ENCODE results near the gene TSC22D2. TPM values are rescaled to one million over a fixed set of nuclear protein-coding genes. Genes with fewer than 3 reads are reported as not detected.

TSC22D2 gene
- total RNA-seq (2014; rRNA removed; shearing (Covaris generic)) = 11.3 and 11.9 TPM in 2 replicates

- peak; percentile 95 to 98 for DNase-seq (ENCODE audit: low read depth in 1 of 2, low spot score in 2 of 2)
- Histone ChIP-seq H3K36me3 (peaks cover 53% of the 10 kb centered on the region), H3K4me3 (peak within 1 kb of the TSS; percentile 78), H3K4me1 (replicated peaks) (peaks cover 9% of the 10 kb centered on the region), H3K9me3 (replicated peaks) (no peaks in the 10 kb centered on the region), H3K27me3 (replicated peaks) (no peaks in the 10 kb centered on the region), H3K27ac (peak within 1 kb of the TSS; percentile 98)
These were observed at the start of gene TSC22D2 for GRCh38 chr3:150408221-150409124. Gene TSC22D2 (plus strand): TSS chr3:150408298. CDS start chr3:150409351, 1,053 bp downstream.

GRCh38 chr3:150359381-150359780 lies 48.7 kb upstream of the TSC22D2 start:
- DNase-seq (ENCODE audit: low read depth in 1 of 2, low spot score in 2 of 2) = no peak
- H3K27ac ChIP-seq = no peak overlapping the region
- H3K27me3 ChIP-seq (replicated peaks) = no peaks in the 10 kb centered on the region
- no peaks in the 10 kb centered on the region for H3K36me3 ChIP-seq
- no peak overlapping the region for H3K4me3 ChIP-seq
- peaks cover 5% of the 10 kb centered on the region for H3K4me1 ChIP-seq (replicated peaks)
- no peaks in the 10 kb centered on the region for H3K9me3 ChIP-seq (replicated peaks)

- no peaks in the 10 kb centered on the region for H3K36me3 ChIP-seq
- no peaks in the 10 kb centered on the region for H3K27me3 ChIP-seq (replicated peaks)
- no peak overlapping the region for H3K27ac ChIP-seq
- H3K9me3 ChIP-seq (replicated peaks) = no peaks in the 10 kb centered on the region
- H3K4me3 ChIP-seq = no peak overlapping the region
- DNase-seq (ENCODE audit: low read depth in 1 of 2, low spot score in 2 of 2) = no peak
- peaks cover 7% of the 10 kb centered on the region for H3K4me1 ChIP-seq (replicated peaks)
These were observed 47.1 kb upstream of the TSC22D2 start for GRCh38 chr3:150360966-150361365.

- Histone ChIP-seq H3K4me1 (replicated peaks) (peaks cover 7% of the 10 kb centered on the region), H3K9me3 (replicated peaks) (no peaks in the 10 kb centered on the region), H3K27me3 (replicated peaks) (no peaks in the 10 kb centered on the region), H3K36me3 (no peaks in the 10 kb centered on the region), H3K27ac (no peak overlapping the region), H3K4me3 (no peak overlapping the region)
- no peak for DNase-seq (ENCODE audit: low read depth in 1 of 2, low spot score in 2 of 2)
These were observed 45.4 kb upstream of the TSC22D2 start for GRCh38 chr3:150362515-150363302.

GRCh38 chr3:150363420-150363819 lies 44.7 kb upstream of the TSC22D2 start:
- Histone ChIP-seq H3K9me3 (replicated peaks) (no peaks in the 10 kb centered on the region), H3K4me1 (replicated peaks) (peaks cover 7% of the 10 kb centered on the region), H3K27ac (no peak overlapping the region), H3K36me3 (no peaks in the 10 kb centered on the region), H3K4me3 (no peak overlapping the region), H3K27me3 (replicated peaks) (no peaks in the 10 kb centered on the region)
- DNase-seq (ENCODE audit: low read depth in 1 of 2, low spot score in 2 of 2) = no peak

GRCh38 chr3:150365132-150365604 lies 42.9 kb upstream of the TSC22D2 start:
- peak in 1 of 2 experiments; percentile 48 for DNase-seq (ENCODE audit: low read depth in 1 of 2, low spot score in 2 of 2)
- Histone ChIP-seq H3K4me3 (no peak overlapping the region), H3K9me3 (replicated peaks) (no peaks in the 10 kb centered on the region), H3K27me3 (replicated peaks) (no peaks in the 10 kb centered on the region), H3K4me1 (replicated peaks) (peaks cover 15% of the 10 kb centered on the region), H3K27ac (no peak overlapping the region), H3K36me3 (no peaks in the 10 kb centered on the region)

GRCh38 chr3:150367757-150368156 lies 40.3 kb upstream of the TSC22D2 start:
- DNase-seq (ENCODE audit: low read depth in 1 of 2, low spot score in 2 of 2) = no peak

GRCh38 chr3:150370122-150370602 lies 37.9 kb upstream of the TSC22D2 start:
- Histone ChIP-seq H3K4me3 (peak overlapping the region; percentile 38), H3K36me3 (no peaks in the 10 kb centered on the region), H3K27ac (peak overlapping the region; percentile 99), H3K27me3 (replicated peaks) (no peaks in the 10 kb centered on the region), H3K4me1 (replicated peaks) (peaks cover 48% of the 10 kb centered on the region), H3K9me3 (replicated peaks) (no peaks in the 10 kb centered on the region)
- peak; percentile 95 to 97 for DNase-seq (ENCODE audit: low read depth in 1 of 2, low spot score in 2 of 2)

More at GRCh38 chr3:150367757-150368156, 40.3 kb upstream of the TSC22D2 start:
- H3K9me3 ChIP-seq (replicated peaks) = no peaks in the 10 kb centered on the region
- H3K36me3 ChIP-seq = no peaks in the 10 kb centered on the region
- no peak overlapping the region for H3K4me3 ChIP-seq
- H3K4me1 ChIP-seq (replicated peaks) = peaks cover 36% of the 10 kb centered on the region
- H3K27me3 ChIP-seq (replicated peaks) = no peaks in the 10 kb centered on the region
- H3K27ac ChIP-seq = no peak overlapping the region

- no peaks in the 10 kb centered on the region for H3K36me3 ChIP-seq
- H3K27ac ChIP-seq = peak overlapping the region; percentile 99
- H3K4me3 ChIP-seq = peak overlapping the region; percentile 38
- H3K9me3 ChIP-seq (replicated peaks) = no peaks in the 10 kb centered on the region
- peaks cover 43% of the 10 kb centered on the region for H3K4me1 ChIP-seq (replicated peaks)
- peak in 1 of 2 experiments; percentile 36 for DNase-seq (ENCODE audit: low read depth in 1 of 2, low spot score in 2 of 2)
- no peaks in the 10 kb centered on the region for H3K27me3 ChIP-seq (replicated peaks)
These were observed 37.1 kb upstream of the TSC22D2 start for GRCh38 chr3:150370999-150371398.

- H3K36me3 ChIP-seq = no peaks in the 10 kb centered on the region
- no peaks in the 10 kb centered on the region for H3K9me3 ChIP-seq (replicated peaks)
- H3K4me3 ChIP-seq = peak overlapping the region; percentile 38
- DNase-seq (ENCODE audit: low read depth in 1 of 2, low spot score in 2 of 2) = peak; percentile 81 to 98
- H3K4me1 ChIP-seq (replicated peaks) = peaks cover 43% of the 10 kb centered on the region
- H3K27ac ChIP-seq = peak overlapping the region; percentile 99
- no peaks in the 10 kb centered on the region for H3K27me3 ChIP-seq (replicated peaks)
These were observed 36.3 kb upstream of the TSC22D2 start for GRCh38 chr3:150371741-150372254.

- DNase-seq (ENCODE audit: low read depth in 1 of 2, low spot score in 2 of 2) = no peak
- H3K4me3 ChIP-seq = no peak overlapping the region
- no peaks in the 10 kb centered on the region for H3K36me3 ChIP-seq
- H3K4me1 ChIP-seq (replicated peaks) = peaks cover 43% of the 10 kb centered on the region
- no peaks in the 10 kb centered on the region for H3K27me3 ChIP-seq (replicated peaks)
- H3K27ac ChIP-seq = peak overlapping the region; percentile 99
- H3K9me3 ChIP-seq (replicated peaks) = no peaks in the 10 kb centered on the region
These were observed 35.8 kb upstream of the TSC22D2 start for GRCh38 chr3:150372320-150372719.

- peak; percentile 71 to 84 for DNase-seq (ENCODE audit: low read depth in 1 of 2, low spot score in 2 of 2)
- Histone ChIP-seq H3K9me3 (replicated peaks) (no peaks in the 10 kb centered on the region), H3K36me3 (no peaks in the 10 kb centered on the region), H3K4me1 (replicated peaks) (peaks cover 43% of the 10 kb centered on the region), H3K27me3 (replicated peaks) (no peaks in the 10 kb centered on the region), H3K4me3 (no peak overlapping the region), H3K27ac (peak overlapping the region; percentile 99)
These were observed 35.4 kb upstream of the TSC22D2 start for GRCh38 chr3:150372722-150373121.

GRCh38 chr3:150373234-150373875 lies 34.7 kb upstream of the TSC22D2 start:
- Histone ChIP-seq H3K27ac (peak overlapping the region; percentile 99), H3K9me3 (replicated peaks) (no peaks in the 10 kb centered on the region), H3K36me3 (no peaks in the 10 kb centered on the region), H3K4me3 (no peak overlapping the region), H3K4me1 (replicated peaks) (peaks cover 43% of the 10 kb centered on the region), H3K27me3 (replicated peaks) (no peaks in the 10 kb centered on the region)
- DNase-seq (ENCODE audit: low read depth in 1 of 2, low spot score in 2 of 2) = no peak
